HL-60 (cell line): ENCODE results near the gene ITGB5.
"Not testable (repeated sequence)": the region's sequence is repeated elsewhere in the genome, so short reads cannot be mapped to it uniquely, and the experiment has no call there.

Experiments
- GABPA ChIP-seq: IDR thresholded peaks from 2 replicates; pipeline ENCODE4 v1.6.1; 2012; ENCODE audit warnings: low read depth
- POLR2AphosphoS5 ChIP-seq: IDR thresholded peaks from 2 replicates; pipeline ENCODE4 v1.6.1; 2012; ENCODE audit warnings: low read depth
- SPI1 ChIP-seq: IDR thresholded peaks from 2 replicates; pipeline ENCODE4 v1.6.1; 2012; ENCODE audit warnings: low read depth, mild to moderate bottlenecking, borderline replicate concordance
- TF ChIP-seq, protein P1 (sequence below): IDR thresholded peaks from one replicate; pipeline ENCODE4 v1.5.1; 2011; ENCODE audit warnings: low read length, control low read depth, inconsistent platforms; ENCODE audit not compliant: insufficient read depth
- TF ChIP-seq, protein P2 (sequence below): IDR thresholded peaks from 2 replicates; pipeline ENCODE4 v1.6.1; 2012; ENCODE audit warnings: low read depth; ENCODE audit not compliant: insufficient replicate concordance

DNA sequence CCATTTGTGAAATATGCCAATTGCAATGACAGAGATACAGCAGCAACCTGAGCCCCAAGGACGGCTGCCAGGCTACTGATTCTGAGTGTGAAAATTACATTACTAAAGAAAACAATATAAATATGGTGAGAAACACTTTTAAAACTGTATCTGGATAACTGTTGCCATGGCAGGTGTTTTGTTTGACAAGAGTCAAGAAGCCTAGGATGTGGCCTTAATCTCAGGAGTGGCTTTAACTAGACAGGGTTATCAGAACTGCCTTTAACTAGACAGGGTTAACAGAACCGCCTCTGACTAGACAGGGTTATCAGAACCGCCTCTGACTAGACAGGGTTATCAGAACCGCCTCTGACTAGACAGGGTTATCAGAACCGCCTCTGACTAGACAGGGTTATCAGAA is 98.1 kb downstream of the ITGB5 start:
- TF ChIP-seq, protein P1, sequence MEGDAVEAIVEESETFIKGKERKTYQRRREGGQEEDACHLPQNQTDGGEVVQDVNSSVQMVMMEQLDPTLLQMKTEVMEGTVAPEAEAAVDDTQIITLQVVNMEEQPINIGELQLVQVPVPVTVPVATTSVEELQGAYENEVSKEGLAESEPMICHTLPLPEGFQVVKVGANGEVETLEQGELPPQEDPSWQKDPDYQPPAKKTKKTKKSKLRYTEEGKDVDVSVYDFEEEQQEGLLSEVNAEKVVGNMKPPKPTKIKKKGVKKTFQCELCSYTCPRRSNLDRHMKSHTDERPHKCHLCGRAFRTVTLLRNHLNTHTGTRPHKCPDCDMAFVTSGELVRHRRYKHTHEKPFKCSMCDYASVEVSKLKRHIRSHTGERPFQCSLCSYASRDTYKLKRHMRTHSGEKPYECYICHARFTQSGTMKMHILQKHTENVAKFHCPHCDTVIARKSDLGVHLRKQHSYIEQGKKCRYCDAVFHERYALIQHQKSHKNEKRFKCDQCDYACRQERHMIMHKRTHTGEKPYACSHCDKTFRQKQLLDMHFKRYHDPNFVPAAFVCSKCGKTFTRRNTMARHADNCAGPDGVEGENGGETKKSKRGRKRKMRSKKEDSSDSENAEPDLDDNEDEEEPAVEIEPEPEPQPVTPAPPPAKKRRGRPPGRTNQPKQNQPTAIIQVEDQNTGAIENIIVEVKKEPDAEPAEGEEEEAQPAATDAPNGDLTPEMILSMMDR, result not testable (repeated sequence)
- TF ChIP-seq POLR2AphosphoS5, GABPA, SPI1: not testable (repeated sequence)
- TF ChIP-seq, protein P2, sequence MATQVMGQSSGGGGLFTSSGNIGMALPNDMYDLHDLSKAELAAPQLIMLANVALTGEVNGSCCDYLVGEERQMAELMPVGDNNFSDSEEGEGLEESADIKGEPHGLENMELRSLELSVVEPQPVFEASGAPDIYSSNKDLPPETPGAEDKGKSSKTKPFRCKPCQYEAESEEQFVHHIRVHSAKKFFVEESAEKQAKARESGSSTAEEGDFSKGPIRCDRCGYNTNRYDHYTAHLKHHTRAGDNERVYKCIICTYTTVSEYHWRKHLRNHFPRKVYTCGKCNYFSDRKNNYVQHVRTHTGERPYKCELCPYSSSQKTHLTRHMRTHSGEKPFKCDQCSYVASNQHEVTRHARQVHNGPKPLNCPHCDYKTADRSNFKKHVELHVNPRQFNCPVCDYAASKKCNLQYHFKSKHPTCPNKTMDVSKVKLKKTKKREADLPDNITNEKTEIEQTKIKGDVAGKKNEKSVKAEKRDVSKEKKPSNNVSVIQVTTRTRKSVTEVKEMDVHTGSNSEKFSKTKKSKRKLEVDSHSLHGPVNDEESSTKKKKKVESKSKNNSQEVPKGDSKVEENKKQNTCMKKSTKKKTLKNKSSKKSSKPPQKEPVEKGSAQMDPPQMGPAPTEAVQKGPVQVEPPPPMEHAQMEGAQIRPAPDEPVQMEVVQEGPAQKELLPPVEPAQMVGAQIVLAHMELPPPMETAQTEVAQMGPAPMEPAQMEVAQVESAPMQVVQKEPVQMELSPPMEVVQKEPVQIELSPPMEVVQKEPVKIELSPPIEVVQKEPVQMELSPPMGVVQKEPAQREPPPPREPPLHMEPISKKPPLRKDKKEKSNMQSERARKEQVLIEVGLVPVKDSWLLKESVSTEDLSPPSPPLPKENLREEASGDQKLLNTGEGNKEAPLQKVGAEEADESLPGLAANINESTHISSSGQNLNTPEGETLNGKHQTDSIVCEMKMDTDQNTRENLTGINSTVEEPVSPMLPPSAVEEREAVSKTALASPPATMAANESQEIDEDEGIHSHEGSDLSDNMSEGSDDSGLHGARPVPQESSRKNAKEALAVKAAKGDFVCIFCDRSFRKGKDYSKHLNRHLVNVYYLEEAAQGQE, result not testable (repeated sequence)
